GM19455 (cell line): Measurements from ENCODE around the gene AGO1.
"Not testable (repeated sequence)": the region's sequence is repeated elsewhere in the genome, so short reads cannot be mapped to it uniquely, and the experiment has no call there.

ENCODE experiments used
- ATAC-seq: cut with Tn5 transposase; IDR thresholded peaks from one replicate; pipeline ENCODE4 v1.9.1; 2021; ENCODE audit not compliant: unreplicated experiment

The AGO1 gene

DNA sequence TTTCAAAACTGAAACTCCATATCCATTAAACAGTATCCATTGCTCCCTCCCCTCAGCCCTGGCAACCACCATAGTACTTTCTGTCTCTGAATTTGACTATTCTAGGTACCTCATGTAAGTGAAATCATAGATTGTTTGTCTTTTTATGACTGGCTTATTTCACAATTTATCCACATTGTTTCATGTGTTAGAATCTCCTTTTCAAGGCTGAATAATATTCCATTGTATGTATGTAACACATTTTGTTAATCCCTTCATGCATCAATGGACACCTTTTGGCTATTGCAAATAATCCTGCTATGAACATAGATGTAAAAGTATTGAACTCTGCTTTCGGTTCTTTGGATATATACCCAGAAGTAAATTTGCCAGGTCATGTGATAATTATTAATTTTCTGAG is 85.4 kb downstream of the AGO1 start:
- no peak for ATAC-seq

- ATAC-seq, result no peak
Observed at GRCh38 chr1:35971601-35972000, 88.6 kb downstream of the AGO1 start.

- not testable (repeated sequence) for ATAC-seq
Observed at GRCh38 chr1:35972631-35973030, 89.6 kb downstream of the AGO1 start.

DNA sequence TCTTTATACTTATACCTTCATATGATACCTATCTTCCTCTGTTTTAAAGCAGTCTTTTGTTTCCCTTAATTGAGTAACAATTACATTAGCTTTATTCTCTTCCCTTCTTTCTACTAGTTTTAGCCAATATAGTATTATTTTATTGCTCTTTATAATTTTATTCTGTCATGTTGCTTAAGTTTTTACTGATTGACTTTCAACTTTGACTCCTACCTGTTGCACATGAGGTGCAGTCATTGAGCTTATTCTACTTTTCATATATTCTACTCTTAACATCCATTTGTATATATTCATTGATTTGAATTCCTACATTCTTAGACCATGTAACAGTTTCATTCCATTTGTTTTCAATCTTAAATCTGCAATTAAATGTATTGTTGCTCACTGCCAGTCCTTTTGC is 97.1 kb downstream of the AGO1 start:
- no peak for ATAC-seq
